ENCODE data around the gene DPPA3.
"Not testable (repeated sequence)": the region's sequence is repeated elsewhere in the genome, so short reads cannot be mapped to it uniquely, and the experiment has no call there.

Gene DPPA3

GRCh38 chr12:7731486-7731885 lies 20.3 kb downstream of the DPPA3 start:
- no peak for DNase-seq

DNA sequence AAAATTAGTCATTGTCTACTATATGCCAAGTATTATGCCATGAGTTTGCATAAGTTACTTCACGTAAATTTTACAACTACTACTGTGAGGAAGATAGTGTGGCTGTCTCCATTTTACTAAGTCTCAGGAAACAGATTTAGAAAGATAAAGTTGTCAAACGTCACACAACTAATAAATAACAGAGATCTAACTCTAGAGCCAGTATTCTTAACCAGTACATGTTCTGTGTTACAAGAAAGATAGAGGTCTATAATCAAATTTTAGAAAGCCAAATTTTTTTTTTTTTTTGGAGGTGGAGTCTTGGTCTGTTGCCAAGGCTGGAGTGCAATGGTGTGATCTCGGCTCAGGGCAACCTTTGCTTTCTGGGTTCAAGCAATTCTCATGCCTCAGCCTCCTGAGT lies 21.8 kb downstream of the DPPA3 start:
- no peak for DNase-seq

DNA sequence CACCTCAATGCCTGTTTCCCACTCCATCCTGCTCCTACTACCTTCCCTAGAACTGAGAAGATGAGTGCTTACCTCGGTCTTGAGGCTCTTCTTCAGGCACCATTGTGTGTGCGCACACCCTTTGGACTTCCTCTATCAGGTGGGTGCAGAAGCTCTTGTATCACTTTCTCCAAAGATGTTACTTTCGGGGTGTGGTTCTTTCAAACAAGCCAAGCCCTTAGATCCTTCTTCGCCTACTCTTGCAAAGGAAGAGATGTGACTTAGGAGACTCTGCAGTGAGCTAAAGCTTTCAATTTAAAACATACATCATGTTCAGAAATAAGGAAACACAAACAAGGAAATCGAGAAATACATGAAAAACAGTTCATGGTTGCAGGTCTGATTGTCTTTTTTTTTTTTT lies 36.0 kb downstream of the DPPA3 start, which contains the start of gene CLEC4C:
Gene CLEC4C (minus strand): TSS at position 130 of the 400 bp plus-strand sequence. CDS start 27 bp downstream, at position 103.
- DNase-seq: no peak

DNA sequence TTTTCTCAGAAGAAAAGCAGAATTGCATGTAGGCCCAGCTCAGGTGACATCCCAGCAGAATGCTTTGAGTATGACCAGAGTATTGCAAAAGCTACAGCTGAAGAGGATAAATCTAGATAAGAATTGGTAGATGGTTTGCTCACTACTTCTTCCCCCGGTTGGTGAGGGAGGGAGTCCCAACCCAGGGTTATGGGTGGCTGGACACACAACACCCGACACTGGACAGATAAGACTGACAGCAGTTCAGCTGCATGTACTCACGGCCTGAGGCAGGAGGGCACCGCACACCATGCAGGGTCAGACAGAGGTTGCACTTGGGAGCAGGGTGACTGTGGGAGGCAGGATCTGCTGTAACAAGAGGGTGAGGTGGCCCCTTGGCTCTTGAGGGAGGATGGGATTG lies 37.6 kb downstream of the DPPA3 start:
- DNase-seq: no peak

DNA sequence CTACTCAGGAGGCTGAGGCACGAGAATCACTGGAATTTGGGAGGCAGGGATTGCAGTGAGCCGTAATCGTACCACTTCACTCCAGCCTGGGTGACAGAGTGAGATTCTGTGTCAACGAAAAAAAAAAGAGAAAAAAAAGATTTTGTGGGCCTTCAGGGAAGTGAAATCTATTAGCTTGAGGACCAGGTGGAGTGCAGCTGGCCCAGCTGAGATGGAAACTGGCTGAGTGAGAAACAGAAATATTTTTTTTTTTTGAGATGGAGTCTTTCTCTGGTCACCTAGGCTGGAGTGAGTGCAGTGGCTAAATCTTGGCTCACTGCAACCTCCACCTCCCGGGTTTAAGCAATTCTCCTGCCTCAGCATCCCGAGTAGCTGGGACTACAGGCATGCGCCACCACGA lies 38.2 kb downstream of the DPPA3 start:
- no peak for DNase-seq

GRCh38 chr12:7750350-7750749 lies 39.1 kb downstream of the DPPA3 start:
- DNase-seq: no peak

DNA sequence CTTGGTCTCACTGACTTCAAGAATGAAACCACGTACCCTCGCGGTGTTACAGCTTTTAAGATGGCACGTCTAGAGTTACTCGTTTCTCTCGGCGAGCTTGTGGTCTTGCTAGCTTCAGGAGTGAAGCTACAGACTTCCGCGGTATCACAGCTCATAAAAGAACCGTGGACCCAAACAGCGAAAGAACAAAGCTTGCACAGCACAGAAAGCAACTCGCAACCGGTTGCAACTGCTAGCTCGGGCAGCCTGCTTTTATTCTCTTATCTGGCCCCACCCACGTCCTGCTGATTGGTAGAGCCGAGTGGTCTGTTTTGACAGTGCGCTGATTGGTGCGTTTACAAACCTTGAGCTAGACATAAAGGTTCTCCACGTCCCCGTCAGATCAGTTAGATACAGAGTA lies 40.2 kb downstream of the DPPA3 start:
- no peak for DNase-seq

DNA sequence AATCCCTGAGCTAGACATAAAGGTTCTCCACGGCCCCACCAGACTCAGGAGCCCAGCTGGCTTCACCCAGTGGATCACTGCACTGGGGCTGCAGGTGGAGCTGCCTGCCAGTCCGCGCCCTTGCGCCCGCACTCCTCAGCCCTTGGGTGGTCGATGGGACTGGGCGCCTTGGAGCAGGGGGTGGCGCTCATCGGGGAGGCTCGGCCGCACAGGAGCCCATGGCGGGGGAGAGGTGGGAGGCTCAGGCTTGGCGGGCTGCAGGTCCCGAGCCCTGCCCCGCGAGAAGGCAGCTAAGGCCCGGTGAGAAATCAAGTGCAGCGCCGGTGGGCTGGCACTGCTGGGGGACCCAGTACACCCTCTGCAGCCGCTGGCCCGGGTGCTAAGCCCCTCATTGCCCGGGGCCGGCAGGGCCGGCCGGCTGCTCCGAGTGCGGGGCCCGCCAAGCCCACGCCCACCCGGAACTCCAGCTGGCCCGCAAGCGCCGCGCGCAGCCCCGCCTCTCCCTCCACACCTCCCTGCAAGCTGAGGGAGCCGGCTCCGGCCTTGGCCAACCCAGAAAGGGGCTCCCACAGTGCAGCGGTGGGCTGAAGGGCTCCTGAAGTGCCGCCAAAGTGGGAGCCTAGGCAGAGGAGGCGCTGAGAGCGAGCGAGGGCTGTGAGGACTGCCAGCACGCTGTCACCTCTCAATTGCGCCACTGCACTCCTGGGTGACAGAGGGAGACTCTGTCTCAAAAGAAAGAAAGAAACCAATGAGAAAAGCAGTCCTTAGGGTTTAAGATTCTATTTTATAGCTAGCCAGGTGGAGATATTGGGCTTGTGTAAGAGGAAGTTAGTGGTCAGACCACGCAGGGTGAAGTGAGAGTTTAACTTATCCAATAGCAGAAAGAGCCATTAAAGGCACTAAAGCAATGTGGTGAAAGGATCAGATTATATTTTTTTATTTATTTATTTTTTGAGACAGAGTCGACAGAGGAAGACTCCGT lies 41.0 kb downstream of the DPPA3 start:
- DNase-seq: not testable (repeated sequence)

GRCh38 chr12:7755668-7756067 lies 44.4 kb downstream of the DPPA3 start:
- not testable (repeated sequence) for DNase-seq

GRCh38 chr12:7756993-7757392 lies 45.8 kb downstream of the DPPA3 start:
- no peak for DNase-seq

DNA sequence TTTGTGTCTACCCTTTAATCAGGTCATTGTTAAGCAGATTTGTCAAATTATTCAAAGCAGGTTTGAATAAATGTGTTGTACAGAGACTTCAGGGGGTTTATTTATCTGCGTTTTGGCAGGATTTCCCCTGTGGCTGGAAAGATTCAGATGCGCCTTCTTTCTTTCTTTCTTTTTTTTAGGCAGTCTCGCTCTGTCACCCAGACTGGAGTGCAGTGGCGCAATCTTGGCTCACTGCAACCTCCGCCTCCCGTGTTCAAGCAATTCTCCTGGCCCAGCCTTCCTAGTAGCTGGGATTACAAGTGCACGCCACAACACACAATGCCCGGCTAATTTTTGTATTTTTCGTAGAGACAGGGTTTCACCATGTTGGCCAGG lies 47.5 kb downstream of the DPPA3 start:
- DNase-seq: no peak
